ENCODE measurements around the gene RIMKLA. TPM values are rescaled to one million over a fixed set of nuclear protein-coding genes. Genes with fewer than 3 reads are reported as not detected.

Gene RIMKLA
- polyA plus RNA-seq, 4 donors, result under 0.01 to 0.63 (median 0.31) TPM

GRCh38 chr1:42364542-42364941 is 16.1 kb upstream of the RIMKLA start:
- Histone ChIP-seq H3K4me3 (ENCODE audit: low read depth in 1 of 3, low read length in 3 of 3) (no peak overlapping the region), H3K4me1 (ENCODE audit: control insufficient read depth in 3 of 3, insufficient read depth in 2 of 3, low read depth in 1 of 3, low read length in 2 of 3) (peaks cover 0 to 9% (median 2%) of the 10 kb centered on the region in 3 donors), H3K27ac (ENCODE audit: low read depth in 1 of 3, low read length in 2 of 3) (no peak overlapping the region), H3K36me3 (ENCODE audit: control insufficient read depth in 3 of 3, insufficient read depth in 2 of 3, low read depth in 1 of 3, low read length in 3 of 3) (no peaks in the 10 kb centered on the region), H3K27me3 (ENCODE audit: control insufficient read depth in 3 of 3, insufficient read depth in 3 of 3, low read length in 3 of 3) (no peaks in the 10 kb centered on the region), H3K9me3 (ENCODE audit: control insufficient read depth in 2 of 2, insufficient read depth in 1 of 2, low read depth in 1 of 2, low read length in 1 of 2) (no peaks in the 10 kb centered on the region)
- FAIRE-seq (no peak), DNase-seq (no peak)
- 91 to 100% (median 96%) methylated on average over 2 of the region's 2 CpGs for WGBS, 3 donors

GRCh38 chr1:42365118-42365517 is 15.5 kb upstream of the RIMKLA start:
- Histone ChIP-seq H3K36me3 (ENCODE audit: control insufficient read depth in 3 of 3, insufficient read depth in 2 of 3, low read depth in 1 of 3, low read length in 3 of 3) (no peaks in the 10 kb centered on the region), H3K4me1 (ENCODE audit: control insufficient read depth in 3 of 3, insufficient read depth in 2 of 3, low read depth in 1 of 3, low read length in 2 of 3) (peaks cover 0 to 9% (median 2%) of the 10 kb centered on the region in 3 donors), H3K9me3 (ENCODE audit: control insufficient read depth in 2 of 2, insufficient read depth in 1 of 2, low read depth in 1 of 2, low read length in 1 of 2) (no peaks in the 10 kb centered on the region), H3K4me3 (ENCODE audit: low read depth in 1 of 3, low read length in 3 of 3) (no peak overlapping the region), H3K27ac (ENCODE audit: low read depth in 1 of 3, low read length in 2 of 3) (no peak overlapping the region), H3K27me3 (ENCODE audit: control insufficient read depth in 3 of 3, insufficient read depth in 3 of 3, low read length in 3 of 3) (no peaks in the 10 kb centered on the region)
- 73 to 86% (median 80%) methylated on average over 2 of the region's 2 CpGs for WGBS, 3 donors
- FAIRE-seq, result no peak
- no peak for DNase-seq

- peak overlapping the region; percentile 1 to 5 (median 3) for H3K27ac ChIP-seq (ENCODE audit: low read depth in 1 of 3, low read length in 2 of 3)
- no peaks in the 10 kb centered on the region for H3K36me3 ChIP-seq (ENCODE audit: control insufficient read depth in 3 of 3, insufficient read depth in 2 of 3, low read depth in 1 of 3, low read length in 3 of 3)
- H3K4me3 ChIP-seq (ENCODE audit: low read depth in 1 of 3, low read length in 3 of 3), result no peak overlapping the region
- peaks cover 2 to 9% (median 3%) of the 10 kb centered on the region in 3 donors for H3K4me1 ChIP-seq (ENCODE audit: control insufficient read depth in 3 of 3, insufficient read depth in 2 of 3, low read depth in 1 of 3, low read length in 2 of 3)
- H3K9me3 ChIP-seq (ENCODE audit: control insufficient read depth in 2 of 2, insufficient read depth in 1 of 2, low read depth in 1 of 2, low read length in 1 of 2), result no peaks in the 10 kb centered on the region
- no peaks in the 10 kb centered on the region for H3K27me3 ChIP-seq (ENCODE audit: control insufficient read depth in 3 of 3, insufficient read depth in 3 of 3, low read length in 3 of 3)
- FAIRE-seq, result peak; percentile 33
- WGBS, 3 donors, result 34 to 66% (median 45%) methylated on average over 7 of the region's 7 CpGs
- DNase-seq, result peak; percentile 64 to 82
Measured at GRCh38 chr1:42368096-42368795, 12.3 kb upstream of the RIMKLA start.

GRCh38 chr1:42369471-42369870 is 11.1 kb upstream of the RIMKLA start:
- no peak for FAIRE-seq
- Histone ChIP-seq H3K9me3 (ENCODE audit: control insufficient read depth in 2 of 2, insufficient read depth in 1 of 2, low read depth in 1 of 2, low read length in 1 of 2) (no peaks in the 10 kb centered on the region), H3K36me3 (ENCODE audit: control insufficient read depth in 3 of 3, insufficient read depth in 2 of 3, low read depth in 1 of 3, low read length in 3 of 3) (no peaks in the 10 kb centered on the region), H3K27me3 (ENCODE audit: control insufficient read depth in 3 of 3, insufficient read depth in 3 of 3, low read length in 3 of 3) (no peaks in the 10 kb centered on the region), H3K4me1 (ENCODE audit: control insufficient read depth in 3 of 3, insufficient read depth in 2 of 3, low read depth in 1 of 3, low read length in 2 of 3) (peaks cover 2 to 9% (median 3%) of the 10 kb centered on the region in 3 donors), H3K4me3 (ENCODE audit: low read depth in 1 of 3, low read length in 3 of 3) (no peak overlapping the region), H3K27ac (ENCODE audit: low read depth in 1 of 3, low read length in 2 of 3) (no peak overlapping the region)
- WGBS, 3 donors, result 86 to 94% (median 91%) methylated on average over 1 of the region's 1 CpG
- no peak for DNase-seq

GRCh38 chr1:42370876-42371549 is 9.6 kb upstream of the RIMKLA start:
- Histone ChIP-seq H3K4me1 (ENCODE audit: control insufficient read depth in 3 of 3, insufficient read depth in 2 of 3, low read depth in 1 of 3, low read length in 2 of 3) (peaks cover 2 to 9% (median 3%) of the 10 kb centered on the region in 3 donors), H3K27me3 (ENCODE audit: control insufficient read depth in 3 of 3, insufficient read depth in 3 of 3, low read length in 3 of 3) (no peaks in the 10 kb centered on the region), H3K4me3 (ENCODE audit: low read depth in 1 of 3, low read length in 3 of 3) (no peak overlapping the region), H3K36me3 (ENCODE audit: control insufficient read depth in 3 of 3, insufficient read depth in 2 of 3, low read depth in 1 of 3, low read length in 3 of 3) (no peaks in the 10 kb centered on the region), H3K27ac (ENCODE audit: low read depth in 1 of 3, low read length in 2 of 3) (no peak overlapping the region), H3K9me3 (ENCODE audit: control insufficient read depth in 2 of 2, insufficient read depth in 1 of 2, low read depth in 1 of 2, low read length in 1 of 2) (no peaks in the 10 kb centered on the region)
- DNase-seq, result peak; percentile 18 to 31
- FAIRE-seq, result no peak

- Histone ChIP-seq H3K27me3 (ENCODE audit: control insufficient read depth in 3 of 3, insufficient read depth in 3 of 3, low read length in 3 of 3) (no peaks in the 10 kb centered on the region), H3K4me3 (ENCODE audit: low read depth in 1 of 3, low read length in 3 of 3) (no peak overlapping the region), H3K27ac (ENCODE audit: low read depth in 1 of 3, low read length in 2 of 3) (no peak overlapping the region), H3K9me3 (ENCODE audit: control insufficient read depth in 2 of 2, insufficient read depth in 1 of 2, low read depth in 1 of 2, low read length in 1 of 2) (no peaks in the 10 kb centered on the region), H3K4me1 (ENCODE audit: control insufficient read depth in 3 of 3, insufficient read depth in 2 of 3, low read depth in 1 of 3, low read length in 2 of 3) (peaks cover under 1 to 8% (median 3%) of the 10 kb centered on the region in 3 donors), H3K36me3 (ENCODE audit: control insufficient read depth in 3 of 3, insufficient read depth in 2 of 3, low read depth in 1 of 3, low read length in 3 of 3) (no peaks in the 10 kb centered on the region)
- no peak for FAIRE-seq
- DNase-seq, result no peak
- WGBS, 3 donors, result 78 to 85% (median 84%) methylated on average over 2 of the region's 2 CpGs
Measured at GRCh38 chr1:42372796-42373195, 7.8 kb upstream of the RIMKLA start.

- Histone ChIP-seq H3K4me1 (ENCODE audit: control insufficient read depth in 3 of 3, insufficient read depth in 2 of 3, low read depth in 1 of 3, low read length in 2 of 3) (no peaks in the 10 kb centered on the region), H3K27ac (ENCODE audit: low read depth in 1 of 3, low read length in 2 of 3) (no peak overlapping the region), H3K36me3 (ENCODE audit: control insufficient read depth in 3 of 3, insufficient read depth in 2 of 3, low read depth in 1 of 3, low read length in 3 of 3) (no peaks in the 10 kb centered on the region), H3K4me3 (ENCODE audit: low read depth in 1 of 3, low read length in 3 of 3) (peak overlapping the region; percentile 24 to 69 (median 51)), H3K27me3 (ENCODE audit: control insufficient read depth in 3 of 3, insufficient read depth in 3 of 3, low read length in 3 of 3) (peaks cover 0 to 18% (median 0%) of the 10 kb centered on the region in 3 donors), H3K9me3 (ENCODE audit: control insufficient read depth in 2 of 2, insufficient read depth in 1 of 2, low read depth in 1 of 2, low read length in 1 of 2) (no peaks in the 10 kb centered on the region)
- 2 to 3% (median 3%) methylated on average over 28 to 34 of the region's 34 CpGs for WGBS, 3 donors
- DNase-seq (peak in 1 of 2 donors; percentile 21), FAIRE-seq (no peak)
Measured at GRCh38 chr1:42379794-42380585, 602 bp upstream of the RIMKLA start.

- DNase-seq, result no peak
- Histone ChIP-seq H3K27ac (ENCODE audit: low read depth in 1 of 3, low read length in 2 of 3) (no peak overlapping the region), H3K4me3 (ENCODE audit: low read depth in 1 of 3, low read length in 3 of 3) (peak overlapping the region in 2 of 3 donors; percentile 20 to 69), H3K4me1 (ENCODE audit: control insufficient read depth in 3 of 3, insufficient read depth in 2 of 3, low read depth in 1 of 3, low read length in 2 of 3) (no peaks in the 10 kb centered on the region), H3K9me3 (ENCODE audit: control insufficient read depth in 2 of 2, insufficient read depth in 1 of 2, low read depth in 1 of 2, low read length in 1 of 2) (no peaks in the 10 kb centered on the region), H3K36me3 (ENCODE audit: control insufficient read depth in 3 of 3, insufficient read depth in 2 of 3, low read depth in 1 of 3, low read length in 3 of 3) (no peaks in the 10 kb centered on the region), H3K27me3 (ENCODE audit: control insufficient read depth in 3 of 3, insufficient read depth in 3 of 3, low read length in 3 of 3) (peaks cover 0 to 18% (median 0%) of the 10 kb centered on the region in 3 donors)
- 14% methylated on average over 8 of the region's 8 CpGs for WGBS, 3 donors
- FAIRE-seq, result no peak
Measured at GRCh38 chr1:42381280-42381673, 685 bp downstream of the RIMKLA start.
